Psoas muscle (tissue), 8 donors: ENCODE data around the gene ENDOV. TPM values are rescaled to one million over a fixed set of nuclear protein-coding genes. Genes with fewer than 3 reads are reported as not detected.
A peak's percentile ranks its signal among the peaks of the same experiment; 100 is the strongest.

Experiments used
- ATAC-seq, 4 donors: fragments of 200-7000 bp; cut with Tn5 transposase; one replicate each; pipeline ENCODE4 v1.9.1; 2020; ENCODE audit warnings: moderate library complexity in 3 of 4, mild to moderate bottlenecking in 2 of 4
- DNase-seq, 2 donors: peaks; one replicate each; pipeline ENCODE4 v3.0.0-alpha.2; 2020
- H3K27ac ChIP-seq: fragments of 200-600 bp; one replicate; pipeline ENCODE4 v1.8.0; 2022
- H3K27me3 ChIP-seq, 3 donors: fragments of 200-600 bp in 1 of 3; one replicate each; pipeline versions ENCODE4 v1.6.1 to v1.8.0; 2013 to 2022; ENCODE audit warnings: low read length in 2 of 3, mild to moderate bottlenecking in 2 of 3, moderate library complexity in 1 of 3; ENCODE audit not compliant: insufficient read depth in 3 of 3
- H3K36me3 ChIP-seq, 2 donors: fragments of 200-600 bp in 1 of 2; one replicate each; pipeline versions ENCODE4 v1.6.1 to v1.8.0; 2013 to 2022; ENCODE audit warnings: low read depth in 1 of 2, mild to moderate bottlenecking in 1 of 2, moderate library complexity in 1 of 2; ENCODE audit not compliant: insufficient read depth in 1 of 2
- H3K4me1 ChIP-seq: fragments of 200-600 bp; one replicate; pipeline ENCODE4 v1.8.0; 2022
- H3K4me3 ChIP-seq: fragments of 200-600 bp; one replicate; pipeline ENCODE4 v1.8.0; 2022; ENCODE audit warnings: mild to moderate bottlenecking
- H3K9me3 ChIP-seq: fragments of 200-600 bp; one replicate; pipeline ENCODE4 v1.8.0; 2022
- WGBS, 3 donors: extraction: QIAGEN DNeasy Blood & Tissue Kit; methylation state at CpG; one replicate each; pipeline versions ENCODE4 v1.1.6 to v1.1.7; 2013; 5-methylcytosine and 5-hydroxymethylcytosine counted together
- intact Hi-C, 2 donors: fragments of 100-400 bp; cut with DNase I; formaldehyde crosslinking; loops; one replicate each; pipeline versions ENCODE4 v1.11.0 to v1.14.2; 2022
- polyA plus RNA-seq, 3 donors: library from polyadenylated mRNA; stranded (reverse); fragments of 200-250 nt; gene quantifications; one replicate each; pipeline ENCODE4 v1.2.3, GENCODE V29; 2013
- total RNA-seq, 4 donors: library from RNA; stranded (reverse); fragmentation: NEBNext Ultra II Directional in 2 of 4; extraction: Animal tissue kit (Norgen Biotek cat#: 25700) in 2 of 4; gene quantifications; one replicate each; pipeline versions ENCODE4 v1.2.1 to v1.2.4, GENCODE V29; 2021 to 2023
- TF ChIP-seq, protein P1 (sequence below): fragments of 200-600 bp; IDR thresholded peaks from one replicate; pipeline ENCODE4 v1.8.0; 2022; ENCODE audit warnings: antibody characterized with exemption
- donor health status: healthy with polysubstance abuse.
- donor health status: DM: no; HTN: no; CAD: no; lungs with moderate emphysema.
- donor health status: Bipolar disorder and iron deficiency.
- donor health status: healthy.
- donor health status: DM: yes; HTN: yes; CAD: no.
- donor health status: DM: no; HTN: no; CAD: no.
- donor health status: DM: no; HTN: no; CAD: no.
- donor health status: DM: yes; HTN: yes; CAD: no.

The ENDOV gene
- total and polyA plus RNA-seq, 7 donors, result 12.0 to 24.3 (median 17.9) TPM

DNA sequence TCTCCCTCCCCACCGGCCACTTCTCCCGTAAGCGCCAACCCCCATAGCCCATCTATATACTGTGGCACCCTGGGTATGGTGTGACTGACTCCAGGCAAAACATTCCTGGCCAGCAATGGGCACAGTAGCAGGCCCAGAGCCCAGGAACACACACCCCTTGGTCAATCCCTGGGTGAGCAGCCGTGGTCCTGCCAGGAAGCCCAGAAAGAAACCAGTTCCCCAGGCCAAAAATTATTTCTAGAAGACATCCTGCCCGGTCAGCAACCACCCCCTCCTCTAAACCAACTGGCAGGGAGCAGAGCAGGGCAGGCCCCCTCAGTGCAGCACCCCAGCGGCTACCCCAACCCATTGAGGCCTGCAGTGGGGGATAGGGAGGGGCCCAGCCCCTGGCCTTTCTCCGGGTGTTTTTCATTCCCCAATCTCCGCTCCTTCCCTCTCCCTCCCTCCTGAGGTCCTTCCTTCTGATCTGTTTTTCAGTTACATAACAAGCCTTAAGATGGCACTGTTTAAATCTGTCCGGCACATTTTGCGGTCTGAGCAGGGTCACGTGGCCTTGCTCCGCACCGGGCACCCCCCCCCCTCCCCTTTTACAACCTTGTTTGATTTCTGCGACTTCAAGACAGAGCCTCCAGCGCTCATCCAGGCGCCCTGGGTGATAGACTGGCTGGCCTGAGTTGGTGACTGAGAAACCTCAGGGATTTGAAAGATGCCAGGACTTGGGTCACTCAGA lies 59.4 kb downstream of the ENDOV start:
- H3K4me1 ChIP-seq, result peaks cover 24% of the 10 kb centered on the region
- peak overlapping the region; percentile 64 for H3K4me3 ChIP-seq
- ATAC-seq (peak in 1 of 4 donors; percentile 32), DNase-seq (no peak)
- no peak overlapping the region for H3K27ac ChIP-seq
- no peaks in the 10 kb centered on the region for H3K9me3 ChIP-seq
- intact Hi-C loops, result no loop called here
- no peaks in the 10 kb centered on the region for H3K36me3 ChIP-seq
- H3K27me3 ChIP-seq, result peaks cover 0 to 68% (median 42%) of the 10 kb centered on the region in 3 donors
- TF ChIP-seq, protein P1, sequence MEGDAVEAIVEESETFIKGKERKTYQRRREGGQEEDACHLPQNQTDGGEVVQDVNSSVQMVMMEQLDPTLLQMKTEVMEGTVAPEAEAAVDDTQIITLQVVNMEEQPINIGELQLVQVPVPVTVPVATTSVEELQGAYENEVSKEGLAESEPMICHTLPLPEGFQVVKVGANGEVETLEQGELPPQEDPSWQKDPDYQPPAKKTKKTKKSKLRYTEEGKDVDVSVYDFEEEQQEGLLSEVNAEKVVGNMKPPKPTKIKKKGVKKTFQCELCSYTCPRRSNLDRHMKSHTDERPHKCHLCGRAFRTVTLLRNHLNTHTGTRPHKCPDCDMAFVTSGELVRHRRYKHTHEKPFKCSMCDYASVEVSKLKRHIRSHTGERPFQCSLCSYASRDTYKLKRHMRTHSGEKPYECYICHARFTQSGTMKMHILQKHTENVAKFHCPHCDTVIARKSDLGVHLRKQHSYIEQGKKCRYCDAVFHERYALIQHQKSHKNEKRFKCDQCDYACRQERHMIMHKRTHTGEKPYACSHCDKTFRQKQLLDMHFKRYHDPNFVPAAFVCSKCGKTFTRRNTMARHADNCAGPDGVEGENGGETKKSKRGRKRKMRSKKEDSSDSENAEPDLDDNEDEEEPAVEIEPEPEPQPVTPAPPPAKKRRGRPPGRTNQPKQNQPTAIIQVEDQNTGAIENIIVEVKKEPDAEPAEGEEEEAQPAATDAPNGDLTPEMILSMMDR, result no peak
- WGBS, 3 donors, result 24 to 30% (median 26%) methylated on average over 16 of the region's 16 CpGs

DNA sequence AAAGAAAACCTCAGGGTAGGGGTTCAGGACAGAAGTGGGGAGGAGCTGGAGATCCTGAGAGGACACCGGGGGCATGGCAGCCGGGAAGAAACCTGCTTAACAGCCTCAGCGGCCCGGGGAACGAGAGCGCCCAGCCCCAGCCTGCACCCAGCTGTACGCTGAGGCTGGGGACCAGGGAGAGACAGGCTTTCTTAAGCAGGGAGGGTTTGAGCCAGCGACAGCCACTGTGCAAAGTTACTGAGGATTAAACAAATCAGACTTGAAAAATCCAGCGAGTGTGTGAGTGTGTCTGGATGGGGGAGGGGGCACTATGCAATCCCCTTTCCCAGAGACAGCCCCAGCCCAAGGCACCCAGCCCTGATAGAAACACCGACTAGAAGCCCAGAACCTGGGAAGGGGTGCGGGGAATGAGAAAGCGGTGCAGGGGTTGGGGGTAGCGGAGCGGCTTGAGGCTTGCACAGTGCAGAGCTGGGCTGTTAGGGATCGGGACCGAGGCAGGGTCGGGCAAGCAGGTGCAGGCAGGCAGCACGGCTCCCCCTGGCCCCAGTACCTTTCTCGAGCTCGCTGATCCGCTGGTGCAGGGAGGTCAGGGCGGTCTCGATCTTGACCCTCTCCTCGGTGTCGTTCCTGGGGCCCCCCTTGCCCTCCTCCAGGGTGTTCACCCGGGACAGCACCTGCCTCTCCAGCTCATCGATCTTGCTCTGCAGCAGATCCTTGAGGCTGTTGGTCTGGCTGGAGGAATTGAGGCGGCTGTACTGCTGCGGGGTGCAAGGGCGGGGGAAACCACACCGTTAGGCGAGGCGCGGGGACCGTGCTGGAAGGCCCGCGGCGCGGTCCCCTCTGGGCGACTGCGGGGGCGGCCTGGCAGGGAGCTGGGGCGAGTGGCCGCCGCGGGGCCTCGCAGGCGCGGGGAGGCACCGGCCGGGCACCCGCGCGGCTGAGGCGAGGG lies 60.3 kb downstream of the ENDOV start:
- ATAC-seq (peak in 3 of 4 donors; percentile 10 to 23 (median 15)), DNase-seq (no peak)
- Histone ChIP-seq H3K9me3 (no peaks in the 10 kb centered on the region), H3K4me1 (peaks cover 24% of the 10 kb centered on the region), H3K4me3 (peak overlapping the region; percentile 64), H3K27ac (no peak overlapping the region), H3K36me3 (no peaks in the 10 kb centered on the region), H3K27me3 (peaks cover 0 to 69% (median 41%) of the 10 kb centered on the region in 3 donors)
- 3 to 5% (median 5%) methylated on average over 40 to 55 of the region's 55 CpGs for WGBS, 3 donors
- intact Hi-C loops, result no loop called here
- TF ChIP-seq, protein P1, result no peak

GRCh38 chr17:80475910-80476876 lies 61.2 kb downstream of the ENDOV start, which contains the start of gene NPTX1:
NPTX1 (minus strand) TSS chr17:80476607; CDS start chr17:80476446, 161 bp downstream.
- intact Hi-C loops, result no loop called here
- Histone ChIP-seq H3K27me3 (peaks cover 0 to 77% (median 38%) of the 10 kb centered on the region in 3 donors), H3K9me3 (no peaks in the 10 kb centered on the region), H3K36me3 (no peaks in the 10 kb centered on the region), H3K4me1 (peaks cover 24% of the 10 kb centered on the region), H3K4me3 (peak within 1 kb of the TSS; percentile 64), H3K27ac (no peak within 1 kb of the TSS)
- DNase-seq (no peak), ATAC-seq (peak in 2 of 4 donors; percentile 5 to 20)
- WGBS, 3 donors, result 1% methylated on average over 78 to 136 of the region's 136 CpGs
- TF ChIP-seq, protein P1, result no peak
